ENCODE results near the gene UCKL1.
"Not testable (repeated sequence)": the region's sequence is repeated elsewhere in the genome, so short reads cannot be mapped to it uniquely, and the experiment has no call there.

UCKL1 gene

GRCh38 chr20:63955827-63956663 is at the start of gene UCKL1:
TSS of gene UCKL1 (minus strand) at chr20:63956416. CDS start at chr20:63956372, 44 bp downstream.
- DNase-seq (ENCODE audit: low spot score), result peak; percentile 89

GRCh38 chr20:64005394-64005793 is 49.2 kb upstream of the UCKL1 start:
- no peak for DNase-seq (ENCODE audit: low spot score)

DNA sequence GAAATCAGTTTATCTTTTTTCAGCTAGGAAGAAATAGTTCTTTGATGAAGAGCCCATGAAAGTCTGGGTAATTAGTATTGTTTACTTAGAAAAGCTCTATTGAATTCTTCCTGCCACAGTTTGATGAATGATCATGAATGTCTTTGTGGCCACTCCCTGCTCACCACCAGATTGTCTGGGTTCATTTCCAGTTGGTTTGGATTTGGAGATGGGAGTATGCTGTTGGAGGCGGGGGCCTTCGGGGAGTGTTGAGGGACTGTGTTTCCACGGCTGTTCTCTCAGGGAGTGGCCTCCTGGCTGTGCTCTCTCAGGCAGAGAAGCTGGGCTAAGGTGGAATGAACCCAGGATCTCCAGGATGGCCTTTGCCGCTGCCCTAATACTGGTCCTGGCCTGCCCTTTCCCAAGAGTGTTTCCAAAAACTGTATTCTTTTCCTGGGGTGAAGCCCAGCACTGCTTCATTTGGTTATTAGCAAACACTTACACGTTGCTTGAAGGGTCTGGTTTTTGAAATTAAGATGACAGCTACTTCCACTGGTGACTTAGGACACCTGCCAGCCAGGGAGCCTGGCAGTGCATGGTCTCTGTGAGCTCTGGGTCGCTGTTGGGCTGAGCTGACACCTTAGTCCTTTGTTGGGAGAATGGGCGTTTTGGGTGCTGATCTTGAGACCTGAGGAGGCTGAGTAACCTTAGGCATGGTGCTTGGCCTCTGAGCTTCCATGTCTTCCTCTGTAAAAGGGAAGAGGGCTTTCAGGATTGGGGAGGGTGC is 47.9 kb upstream of the UCKL1 start:
- no peak for DNase-seq (ENCODE audit: low spot score)

- DNase-seq (ENCODE audit: low spot score), result no peak
Measured at GRCh38 chr20:64001607-64002011, 45.4 kb upstream of the UCKL1 start.

GRCh38 chr20:64000906-64001305 is 44.7 kb upstream of the UCKL1 start:
- no peak for DNase-seq (ENCODE audit: low spot score)

- no peak for DNase-seq (ENCODE audit: low spot score)
Measured at GRCh38 chr20:63982937-63983336, 26.7 kb upstream of the UCKL1 start.

GRCh38 chr20:63980806-63981728 is 24.9 kb upstream of the UCKL1 start, which contains the start of gene PRPF6:
TSS of gene PRPF6 (plus strand) at chr20:63981132. CDS start at chr20:63981246, 114 bp downstream.
- DNase-seq (ENCODE audit: low spot score), result peak; percentile 97

DNA sequence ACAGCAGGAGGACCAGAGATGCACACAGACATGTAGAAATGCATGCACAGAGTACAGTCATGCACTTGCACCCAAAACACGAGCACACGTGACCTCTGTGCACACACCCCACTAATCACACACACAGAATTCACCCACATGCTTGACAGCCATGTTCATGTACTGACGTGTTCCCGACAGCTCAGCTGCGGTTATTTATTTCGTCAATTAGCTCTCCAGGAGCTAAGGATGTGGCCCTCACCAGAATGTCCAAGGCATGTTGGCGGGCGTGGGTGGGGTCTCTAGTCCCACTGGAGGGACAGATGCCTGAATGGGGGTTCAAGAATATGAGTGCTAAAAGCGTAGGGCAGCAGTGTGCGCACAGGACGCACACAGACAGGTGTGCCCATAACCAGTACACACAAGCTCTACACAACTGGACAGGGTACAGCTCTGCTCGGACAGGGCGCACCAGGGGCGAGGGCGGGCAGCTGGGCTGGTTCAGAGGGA is 24.1 kb upstream of the UCKL1 start:
- no peak for DNase-seq (ENCODE audit: low spot score)

DNA sequence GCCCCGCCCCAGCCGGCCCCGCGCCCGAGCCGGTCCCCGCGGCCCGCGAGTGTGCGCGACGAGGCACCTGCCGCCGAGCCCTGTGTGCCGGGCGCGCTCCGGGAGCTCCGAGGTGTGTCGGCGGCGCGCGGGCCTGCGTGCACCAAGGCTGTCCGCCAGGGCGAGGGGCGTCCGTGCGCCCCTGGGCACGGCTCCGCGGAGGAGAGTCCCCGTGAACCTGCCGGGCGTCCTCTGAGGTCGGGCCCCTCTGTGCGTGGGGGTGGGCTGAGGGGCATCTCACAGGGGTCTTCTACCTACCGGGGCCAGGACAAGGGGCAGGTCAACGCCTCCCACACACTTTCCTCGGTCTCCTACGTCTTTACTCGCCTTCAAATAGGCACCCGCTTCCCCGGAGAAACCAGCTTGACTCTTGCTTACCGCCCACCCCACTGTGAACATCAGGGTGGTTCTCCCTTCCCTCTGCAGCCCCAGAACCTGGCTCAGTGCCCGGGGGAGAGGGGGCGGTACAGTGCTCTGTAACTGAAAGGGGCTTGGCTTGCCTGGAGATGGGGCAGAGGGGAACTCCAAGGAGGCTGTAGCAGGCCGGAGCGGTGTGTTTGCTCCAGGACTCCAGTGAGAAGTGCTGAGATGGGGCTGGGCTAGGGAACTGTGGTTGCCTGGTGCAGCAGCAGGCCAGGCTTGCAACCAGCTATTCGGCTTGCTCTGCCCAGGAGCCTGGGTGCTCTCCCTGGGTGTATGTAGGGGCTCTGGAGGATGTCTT is 23.5 kb upstream of the UCKL1 start, which contains the start of gene SAMD10:
SAMD10 (minus strand) TSS at position 86 of the 760 bp plus-strand sequence. CDS start 175 bp downstream, outside the sequence.
- peak; percentile 81 for DNase-seq (ENCODE audit: low spot score)

DNA sequence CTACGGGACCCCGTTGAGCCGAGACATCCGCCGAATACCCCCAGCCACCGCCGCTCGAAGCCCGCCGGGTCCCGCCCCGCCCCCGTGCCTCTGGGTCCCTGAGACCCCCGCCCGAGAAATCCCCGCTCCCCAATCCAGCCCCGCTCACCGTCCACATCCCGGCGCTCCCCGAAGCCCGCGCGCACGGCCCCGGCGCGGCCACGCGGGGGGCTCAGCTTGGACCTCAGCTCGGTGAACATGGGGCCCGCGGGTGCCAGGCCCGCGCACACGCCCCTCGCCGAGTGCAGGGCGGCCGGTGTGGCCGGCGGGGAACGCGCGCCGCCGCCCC is 23.0 kb upstream of the UCKL1 start:
- no peak for DNase-seq (ENCODE audit: low spot score)

GRCh38 chr20:63978319-63979228 is 22.4 kb upstream of the UCKL1 start:
- peak; percentile 66 for DNase-seq (ENCODE audit: low spot score)

- no peak for DNase-seq (ENCODE audit: low spot score)
Measured at GRCh38 chr20:63977739-63978276, 21.6 kb upstream of the UCKL1 start.

DNA sequence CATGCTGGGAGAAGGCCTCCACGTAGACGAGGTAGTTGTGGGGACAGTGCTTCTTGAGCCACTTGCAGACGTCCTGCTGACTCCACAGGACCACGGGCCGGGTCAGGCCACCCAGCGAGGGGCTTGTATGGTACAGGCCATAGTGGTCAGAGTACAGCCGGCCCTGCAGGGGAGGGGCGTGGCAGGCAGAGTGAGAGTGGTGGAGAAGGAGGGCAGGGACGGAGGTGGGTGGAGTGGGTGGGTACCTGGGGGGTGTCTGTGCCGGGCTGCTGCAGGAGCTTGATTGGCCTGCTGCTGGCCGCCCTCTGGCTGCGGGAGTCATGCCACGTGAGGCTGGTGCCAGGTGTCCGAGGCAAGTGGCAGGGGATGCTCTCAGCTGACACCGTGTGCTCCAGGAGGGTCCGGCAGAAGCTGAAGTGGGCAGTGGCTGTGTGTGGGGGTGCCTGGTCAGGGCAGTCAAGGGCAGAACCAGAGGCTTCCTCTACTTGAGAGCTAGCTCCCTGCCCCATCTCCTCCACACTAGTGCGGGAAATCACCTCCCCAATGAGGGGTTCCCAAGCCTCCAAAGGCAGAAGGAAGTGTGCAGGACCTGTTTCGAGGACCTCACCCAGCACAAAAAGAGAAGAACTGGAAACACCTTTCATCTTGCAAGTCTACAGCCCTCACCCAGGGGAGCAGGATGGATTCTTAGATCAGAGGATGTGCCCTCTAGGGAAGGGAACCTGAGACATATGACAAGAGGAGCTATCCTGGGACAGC is 20.9 kb upstream of the UCKL1 start:
- no peak for DNase-seq (ENCODE audit: low spot score)

GRCh38 chr20:63976511-63976910 is 20.3 kb upstream of the UCKL1 start:
- DNase-seq (ENCODE audit: low spot score), result not testable (repeated sequence)

DNA sequence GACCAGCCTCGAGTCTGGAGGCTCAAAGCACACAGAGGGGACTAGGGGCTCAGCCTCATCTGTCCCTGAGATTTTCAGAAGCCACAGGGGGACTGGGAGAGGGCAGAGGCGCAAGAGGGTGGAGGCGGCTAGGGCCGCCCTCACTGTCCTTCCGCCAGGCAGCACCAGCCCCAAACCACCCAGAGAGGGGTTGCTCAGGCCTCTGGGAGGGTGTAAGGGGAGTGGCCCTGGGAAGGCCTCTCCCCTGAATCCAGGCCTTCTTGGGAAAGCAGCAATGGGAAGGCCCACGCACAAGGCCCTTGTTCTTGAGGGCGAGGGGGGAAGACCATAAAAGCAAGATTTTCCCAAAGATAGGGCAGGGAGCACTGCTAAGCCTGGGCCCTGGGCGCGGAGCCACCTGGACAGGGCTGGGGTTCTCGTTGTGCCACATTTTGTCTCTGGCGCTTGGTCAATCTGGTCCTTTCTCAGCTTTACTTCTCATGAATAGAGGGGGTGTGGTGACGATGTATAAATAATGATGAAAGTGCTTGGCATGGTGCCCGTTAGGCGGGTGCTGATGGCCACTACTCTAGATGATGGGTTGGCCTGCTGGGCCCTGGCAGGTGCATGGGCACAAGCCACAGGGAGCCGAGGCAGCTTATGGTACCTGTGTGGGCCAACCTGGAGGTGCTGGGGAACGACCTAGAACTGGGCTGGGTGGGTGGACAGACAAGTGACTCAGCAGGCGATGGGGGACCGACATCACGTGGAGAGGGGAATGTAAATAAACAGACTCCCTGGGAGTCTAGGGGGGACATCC is 18.4 kb upstream of the UCKL1 start:
- peak; percentile 2 for DNase-seq (ENCODE audit: low spot score)

- DNase-seq (ENCODE audit: low spot score), result peak; percentile 79
Measured at GRCh38 chr20:63973636-63974401, 17.6 kb upstream of the UCKL1 start.

GRCh38 chr20:63973160-63973479 is 16.9 kb upstream of the UCKL1 start:
- DNase-seq (ENCODE audit: low spot score), result no peak
